ENCODE results near the gene SLC2A6.

Gene SLC2A6

DNA sequence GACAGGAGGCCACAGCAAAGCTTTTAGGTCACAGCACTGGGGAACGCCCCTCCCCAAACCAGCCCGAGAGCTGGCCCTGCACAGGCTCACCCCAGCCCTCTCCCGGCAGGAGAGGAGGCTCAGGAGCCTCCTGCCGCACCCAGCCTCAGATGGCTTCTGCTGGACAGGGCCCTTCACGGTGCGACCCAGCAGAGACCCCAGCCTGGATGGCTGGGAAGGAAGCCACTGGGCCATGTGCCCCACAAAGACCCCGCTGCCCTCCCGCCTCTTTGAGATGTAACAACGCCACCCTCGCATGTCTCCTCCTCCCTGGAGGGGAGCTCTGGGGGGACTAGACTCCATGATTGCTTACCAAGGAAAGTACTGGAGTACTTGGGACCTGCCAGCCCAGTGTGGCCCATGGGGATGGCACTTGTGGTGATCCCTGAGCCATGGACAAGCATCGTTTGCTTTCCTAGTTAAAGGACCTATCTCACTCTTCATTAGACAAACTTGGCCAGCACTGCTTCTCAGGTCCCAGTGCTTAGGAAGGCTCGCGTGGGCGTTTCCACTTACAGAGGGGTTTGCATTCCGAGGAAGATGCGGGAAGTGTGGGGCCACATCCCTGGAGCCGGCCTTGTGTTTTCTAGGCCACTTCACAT is 36.8 kb upstream of the SLC2A6 start:
- no peak for DNase-seq (ENCODE audit: low read depth in 2 of 2)

DNA sequence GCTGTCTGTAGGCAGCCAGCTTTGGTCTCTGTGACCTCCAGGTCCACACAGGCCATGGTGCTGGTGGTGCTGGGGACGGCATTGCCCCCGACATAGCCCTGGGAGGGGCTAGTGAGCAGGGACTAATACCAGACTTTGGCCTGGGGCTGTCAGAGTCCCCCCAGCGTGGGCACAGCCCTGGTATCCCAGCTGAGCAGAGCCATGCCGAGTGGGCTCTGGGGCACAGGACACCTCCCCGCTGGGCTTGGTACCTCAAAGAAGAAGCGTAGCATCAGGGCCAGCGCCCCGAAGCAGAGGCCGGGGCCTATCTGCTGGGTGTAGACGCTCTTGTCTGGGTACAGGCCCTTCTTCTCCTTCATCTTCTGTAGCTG is 36.3 kb upstream of the SLC2A6 start:
- no peak for DNase-seq (ENCODE audit: low read depth in 2 of 2)

DNA sequence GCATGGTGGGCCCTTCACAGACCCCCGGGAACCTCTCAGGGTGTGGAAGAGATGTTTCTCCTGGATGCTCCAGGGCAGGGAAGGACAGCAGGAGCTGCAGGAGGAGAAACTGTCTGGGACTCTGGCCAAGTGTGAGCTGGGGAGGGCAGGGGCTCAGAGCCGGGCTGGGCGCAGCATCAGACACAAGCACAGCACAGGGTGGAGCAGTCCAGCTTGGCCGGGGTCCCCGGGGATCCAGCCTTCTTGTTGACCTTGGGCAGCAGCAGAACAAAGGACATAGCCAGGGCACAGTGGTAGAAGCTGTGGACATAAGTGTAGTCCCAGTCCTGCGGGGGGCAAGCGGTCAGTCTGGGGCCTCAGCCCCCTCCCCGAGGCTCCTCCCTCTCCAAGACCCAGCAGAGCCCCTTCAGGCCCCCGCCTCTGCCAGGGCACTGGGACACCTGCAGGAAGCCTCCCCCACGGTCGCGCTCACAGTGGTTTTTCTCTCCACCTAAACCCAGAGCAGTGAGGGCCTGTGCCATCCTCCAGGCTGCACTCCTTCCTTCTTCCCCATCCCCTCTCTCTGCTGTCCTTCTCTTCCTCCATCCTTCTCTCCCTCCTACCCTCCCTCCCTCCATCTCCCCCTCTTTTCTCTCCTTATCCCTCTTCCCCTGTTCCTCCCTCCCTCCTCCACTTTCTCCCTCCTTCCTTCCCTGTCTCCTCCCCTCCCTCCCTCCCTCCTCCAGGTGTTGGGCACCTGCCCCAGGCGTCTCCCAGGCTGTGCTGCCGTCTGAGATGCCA is 35.8 kb upstream of the SLC2A6 start:
- no peak for DNase-seq (ENCODE audit: low read depth in 2 of 2)

DNA sequence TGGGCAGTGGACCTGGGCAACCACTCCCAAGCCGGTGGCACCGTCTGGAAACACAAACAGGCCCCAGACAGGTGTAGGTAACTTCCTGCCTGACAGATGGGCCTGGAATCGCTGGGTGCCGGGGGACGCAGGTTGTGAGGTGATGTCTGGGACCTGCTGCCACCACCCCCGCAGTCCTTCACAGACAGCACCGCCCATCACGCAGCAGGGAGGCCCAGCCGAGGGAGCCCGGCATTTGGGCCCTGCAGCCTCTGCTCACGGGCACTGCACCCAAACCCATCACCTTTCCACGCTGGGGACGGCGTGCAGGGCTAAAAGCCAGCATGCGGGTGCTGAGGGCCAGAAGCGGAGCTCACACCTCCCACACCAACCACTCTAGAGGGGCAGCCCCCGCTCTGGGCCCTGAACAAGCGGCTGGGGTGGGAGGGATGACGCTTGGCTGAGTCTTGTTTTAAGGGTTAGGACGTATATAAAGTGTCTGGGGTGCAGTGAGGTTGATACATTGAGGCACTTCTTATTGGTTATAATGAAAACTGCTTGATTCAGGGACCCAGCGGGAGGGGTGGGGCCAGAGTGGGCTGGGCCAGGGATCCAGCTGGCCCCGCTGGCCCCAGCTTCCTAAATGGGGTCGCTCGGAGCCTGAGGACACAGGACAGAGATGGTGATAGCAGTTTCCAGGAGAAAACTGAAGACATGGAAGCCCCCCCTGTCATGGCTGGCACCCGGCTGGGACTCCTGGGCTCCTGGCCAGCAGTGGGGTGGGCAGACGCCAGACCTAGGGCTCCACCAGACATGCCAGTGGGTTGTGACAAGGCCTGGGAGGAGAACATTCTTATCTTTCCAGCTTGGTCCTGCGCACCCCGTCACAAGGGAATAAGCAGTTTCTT is 34.6 kb upstream of the SLC2A6 start:
- no peak for DNase-seq (ENCODE audit: low read depth in 2 of 2)

DNA sequence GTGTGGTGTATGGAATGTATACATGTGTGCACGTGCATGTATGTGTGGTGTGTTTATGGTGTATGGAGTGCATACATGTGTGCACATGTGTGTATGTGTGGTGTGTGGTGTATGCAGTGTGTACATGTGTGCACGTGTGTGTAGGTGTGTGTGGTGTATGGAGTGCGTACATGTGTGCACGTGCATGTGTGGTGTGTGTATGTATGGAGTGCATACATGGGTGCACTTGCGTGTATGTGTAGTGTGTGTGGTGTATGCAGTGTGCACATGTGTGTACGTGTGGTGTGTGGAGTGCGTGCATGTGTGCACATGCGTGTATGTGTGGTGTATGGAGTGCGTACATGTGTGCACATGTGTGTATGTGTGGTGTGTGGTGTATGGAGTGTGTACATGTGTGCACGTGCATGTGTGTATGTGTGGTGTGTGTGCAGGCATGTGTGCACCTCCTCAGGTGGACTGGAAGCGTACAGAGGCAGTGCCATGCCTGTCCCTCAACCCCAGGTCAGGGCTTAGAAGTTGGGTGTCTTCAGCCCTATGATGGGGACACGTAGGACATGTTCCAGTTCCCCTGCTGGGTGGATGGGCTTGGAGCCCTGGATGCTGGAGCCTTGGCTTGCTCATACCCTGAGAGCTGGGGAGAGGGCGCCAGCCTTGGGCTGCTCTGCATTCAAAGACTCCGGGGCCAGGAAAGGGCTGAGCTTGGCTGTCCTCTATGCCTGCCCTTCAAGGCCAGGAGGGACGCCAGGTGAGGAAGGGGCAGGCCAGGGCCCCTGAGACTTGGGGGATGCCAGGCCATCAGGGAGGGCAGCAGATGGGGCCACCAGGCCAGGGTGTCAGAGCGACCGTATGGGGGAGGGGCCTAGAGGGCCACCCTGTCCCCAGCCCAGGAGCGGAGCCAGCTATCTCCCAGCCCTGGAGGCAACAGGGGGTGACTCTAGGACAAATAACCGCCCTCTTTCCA is 33.6 kb upstream of the SLC2A6 start:
- no peak for DNase-seq (ENCODE audit: low read depth in 2 of 2)

DNA sequence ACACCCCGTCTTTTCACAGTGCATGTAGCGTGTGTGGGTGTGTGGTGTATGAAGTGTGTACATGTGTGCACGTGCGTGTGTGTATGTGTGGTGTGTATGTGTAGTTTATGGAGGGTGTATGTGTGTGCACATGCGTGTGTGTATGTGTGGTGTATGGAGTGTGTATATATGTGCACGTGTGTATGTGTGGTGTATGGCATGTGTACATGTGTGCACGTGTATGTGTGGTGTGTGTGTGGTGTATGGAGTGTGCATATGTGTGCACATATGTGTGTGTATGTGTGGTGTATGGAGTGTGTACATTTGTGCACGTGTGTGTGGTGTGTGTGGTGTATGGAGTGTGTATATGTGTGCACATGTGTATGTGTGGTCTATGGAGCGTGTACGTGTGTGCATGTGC is 32.7 kb upstream of the SLC2A6 start:
- DNase-seq (ENCODE audit: low read depth in 2 of 2): no peak

DNA sequence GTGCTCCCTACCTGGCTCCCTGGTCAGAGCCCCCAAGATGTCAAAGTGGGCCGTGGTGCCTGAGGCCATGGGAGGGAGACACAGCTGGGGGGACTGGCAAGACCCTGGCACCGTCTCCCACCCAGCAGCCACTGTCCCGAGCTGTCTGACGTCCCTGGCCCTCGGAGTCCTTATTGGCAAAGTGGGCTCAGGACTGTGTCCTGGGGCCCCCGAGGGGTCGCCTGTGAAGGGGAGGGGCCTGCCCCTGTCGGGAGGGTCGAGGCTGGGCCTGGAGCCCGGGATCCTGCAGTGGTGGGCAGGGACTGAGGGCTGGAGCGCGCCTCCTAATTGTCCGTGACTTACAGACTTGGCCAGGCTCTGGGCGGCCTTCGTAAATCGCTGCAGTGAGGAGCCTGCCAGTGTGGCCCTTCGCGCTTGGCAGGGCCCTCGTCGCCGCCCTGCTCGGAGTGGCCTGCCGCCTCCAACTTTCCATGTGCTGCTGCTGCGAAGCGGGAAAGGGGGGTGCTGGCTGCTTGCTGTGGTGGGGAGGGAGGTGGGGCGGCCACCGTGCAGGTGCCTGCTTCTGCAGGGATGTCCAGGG is 32.1 kb upstream of the SLC2A6 start:
- DNase-seq (ENCODE audit: low read depth in 2 of 2): no peak

DNA sequence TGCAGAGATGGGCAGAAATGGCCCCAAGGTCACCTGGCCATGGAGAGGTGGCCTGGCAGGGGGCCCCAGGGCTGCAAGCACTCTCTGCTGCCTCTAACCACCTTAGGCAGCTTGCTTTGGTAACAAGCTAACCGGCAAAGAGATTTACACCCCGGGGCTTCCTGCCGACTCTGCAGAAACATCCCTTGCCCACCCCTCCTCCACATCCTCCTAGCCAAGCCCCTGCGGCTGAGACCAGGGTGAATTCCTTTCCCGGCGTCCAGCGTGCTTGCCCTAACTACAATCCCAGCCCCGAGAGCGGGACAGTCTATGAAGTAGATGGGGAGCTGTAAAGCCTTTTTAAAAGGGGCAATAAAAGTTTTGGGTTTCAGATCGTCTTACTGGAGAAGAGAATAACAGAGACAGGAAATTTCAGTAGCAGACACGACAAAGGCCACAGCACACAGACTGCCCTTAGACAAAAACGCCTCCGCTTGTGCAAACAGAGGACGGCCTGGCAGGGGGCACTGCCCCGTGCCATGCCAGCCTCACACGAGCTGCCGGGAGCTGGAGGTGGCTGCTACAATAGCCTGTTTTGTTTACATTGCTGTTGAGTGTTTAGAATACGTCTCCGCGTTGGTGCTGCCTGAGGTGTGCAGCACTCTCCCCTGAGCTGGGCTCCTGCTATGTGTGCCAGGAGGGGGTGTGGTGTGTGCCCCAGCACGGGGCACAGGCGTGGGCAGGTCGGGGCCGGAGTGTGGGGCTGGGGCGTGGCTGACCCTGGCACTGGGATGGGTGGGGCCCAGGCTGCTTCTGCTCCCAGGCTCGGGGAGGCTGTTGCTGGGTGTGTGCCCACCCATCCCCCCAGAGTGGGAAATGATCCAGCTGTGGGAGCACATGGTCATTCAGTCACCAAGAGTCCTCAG is 30.5 kb upstream of the SLC2A6 start:
- DNase-seq (ENCODE audit: low read depth in 2 of 2): no peak

DNA sequence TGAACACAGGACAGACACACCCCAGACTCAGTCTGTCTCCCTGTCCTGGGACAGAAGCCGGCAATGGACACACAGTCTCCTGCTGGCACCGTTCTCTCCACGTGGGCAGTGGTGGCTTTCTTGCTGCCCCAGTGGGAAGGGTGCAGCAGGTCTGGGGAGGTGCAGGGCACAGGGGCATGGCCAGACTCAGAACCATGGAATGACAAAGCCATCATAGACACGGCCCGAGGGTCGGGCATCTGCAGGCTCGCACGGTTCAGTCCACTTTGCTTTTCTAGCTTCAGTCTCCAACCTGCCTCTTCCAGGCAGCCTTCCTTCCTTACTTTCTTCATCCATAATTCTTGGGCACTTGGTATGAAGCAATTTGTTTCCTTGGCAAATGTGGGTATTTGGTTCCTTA is 29.1 kb upstream of the SLC2A6 start:
- DNase-seq (ENCODE audit: low read depth in 2 of 2): no peak

DNA sequence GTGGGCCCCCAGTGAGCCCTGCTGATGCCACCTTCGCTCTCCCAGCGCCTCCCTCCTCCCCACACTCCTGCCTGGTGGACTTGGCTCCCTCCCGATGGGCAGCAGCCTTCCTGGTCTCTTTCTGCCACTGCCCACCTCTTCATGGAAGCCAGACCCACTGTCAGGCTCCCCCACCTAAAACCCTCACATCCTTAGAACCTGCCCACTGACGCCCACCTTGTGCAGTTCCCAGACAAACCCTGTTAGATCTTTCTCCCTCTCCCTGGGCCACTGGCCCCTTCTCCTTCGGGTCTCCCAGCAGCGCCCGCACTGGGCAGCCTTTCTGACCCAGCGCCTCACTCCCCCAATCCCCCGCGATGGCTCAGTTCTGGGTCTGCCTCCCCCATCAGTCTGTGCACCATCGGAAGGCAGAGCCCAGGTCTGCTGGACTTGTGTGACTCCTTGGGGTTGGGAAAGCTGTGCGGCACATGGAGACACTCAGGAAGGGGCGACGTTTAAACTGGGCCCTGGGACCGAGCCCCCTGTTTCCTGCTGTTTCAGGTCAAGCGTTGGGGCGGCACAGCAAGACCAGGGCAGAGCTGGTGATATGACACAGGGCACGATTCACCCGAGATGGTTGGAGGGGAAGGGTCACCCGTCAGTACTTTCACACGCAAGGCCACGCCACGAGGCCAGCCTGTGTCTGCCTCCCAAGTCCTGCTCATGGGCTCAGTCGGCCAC is 28.5 kb upstream of the SLC2A6 start:
- no peak for DNase-seq (ENCODE audit: low read depth in 2 of 2)

DNA sequence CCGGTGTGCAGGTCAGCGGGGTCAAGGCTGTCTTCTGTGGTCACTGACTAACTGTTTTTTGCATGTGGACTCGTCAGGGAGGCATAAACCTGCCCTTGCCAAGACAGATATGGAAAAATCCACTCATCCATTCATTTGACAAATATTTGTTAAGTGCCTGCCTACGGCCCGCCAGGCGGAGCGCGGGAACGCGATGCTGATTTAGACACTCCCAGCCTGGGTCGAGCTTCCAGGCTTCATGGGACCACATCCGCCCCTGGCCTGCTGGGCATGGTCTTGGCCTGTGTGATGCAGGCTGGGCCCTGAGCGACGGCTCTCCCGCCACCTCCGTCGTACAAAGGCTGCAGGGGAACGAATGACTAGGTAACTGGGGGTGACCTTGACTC is 27.7 kb upstream of the SLC2A6 start:
- DNase-seq (ENCODE audit: low read depth in 2 of 2): no peak

DNA sequence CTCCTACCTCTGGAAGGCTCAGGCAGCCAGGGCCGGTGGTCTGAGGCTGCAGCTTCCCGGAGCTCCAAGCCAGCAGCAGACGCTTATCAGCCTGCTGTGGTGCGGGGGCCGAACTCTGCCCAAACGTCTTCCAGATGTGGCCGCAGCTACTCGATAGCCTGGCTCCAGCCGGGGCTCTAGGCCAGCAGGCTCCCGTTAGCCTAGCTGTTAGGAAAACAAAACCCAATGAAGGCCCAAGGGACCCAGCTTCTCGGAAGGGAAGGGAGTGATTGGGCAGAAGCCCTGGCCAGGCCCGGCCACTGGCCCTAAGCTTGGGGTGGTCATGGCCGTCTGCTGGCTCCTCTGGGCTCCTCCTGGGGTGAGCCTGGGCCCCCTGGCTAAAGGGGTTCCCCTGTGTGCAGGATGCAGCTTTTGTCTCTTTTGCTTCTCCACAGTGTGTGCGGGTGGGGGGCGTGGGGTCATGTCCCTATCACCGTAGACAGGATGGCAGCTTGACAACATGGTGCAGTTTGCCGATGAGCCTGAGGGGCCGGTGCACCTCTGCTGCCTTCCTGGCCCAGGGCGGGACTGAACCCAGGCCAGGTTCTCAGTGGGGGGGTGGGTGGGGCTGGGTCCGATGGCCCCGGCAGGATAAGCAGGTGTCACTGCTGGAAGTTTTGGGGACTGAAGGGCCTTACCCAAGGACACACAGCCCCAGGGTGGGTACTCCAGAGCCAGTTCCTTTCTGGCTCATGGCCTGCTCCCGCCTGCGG is 27.2 kb upstream of the SLC2A6 start:
- no peak for DNase-seq (ENCODE audit: low read depth in 2 of 2)

DNA sequence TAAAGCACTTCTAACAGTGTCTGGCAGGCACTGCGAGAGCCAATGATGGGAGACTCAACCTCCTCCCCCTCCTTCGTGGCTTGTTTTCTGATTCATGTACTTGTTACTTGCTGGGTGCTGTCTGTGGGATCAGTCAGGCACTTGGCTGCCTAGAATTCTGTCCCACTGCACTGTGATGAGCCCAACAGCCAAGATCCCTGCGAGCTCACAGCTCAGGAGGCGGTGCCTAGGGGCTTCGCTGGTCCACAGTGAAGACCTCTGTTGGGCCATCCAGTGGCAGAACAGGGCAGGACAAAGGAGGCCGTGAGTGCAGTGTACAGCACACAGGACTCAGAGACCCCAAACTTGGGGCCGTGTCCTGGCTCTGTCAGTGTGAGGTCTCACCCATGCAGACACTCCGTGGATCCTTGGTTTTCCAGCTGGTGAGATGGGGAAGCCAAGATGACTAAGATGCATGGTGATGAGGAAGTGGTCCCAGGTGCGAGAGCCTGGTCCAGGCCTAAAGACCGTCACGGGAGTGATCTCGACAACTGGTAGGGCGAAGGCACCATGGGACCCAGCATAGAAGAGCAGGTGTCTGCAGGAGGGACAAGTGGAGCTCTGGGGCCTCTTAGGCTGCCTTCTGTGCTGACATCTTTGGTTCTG is 26.4 kb upstream of the SLC2A6 start:
- DNase-seq (ENCODE audit: low read depth in 2 of 2): no peak

DNA sequence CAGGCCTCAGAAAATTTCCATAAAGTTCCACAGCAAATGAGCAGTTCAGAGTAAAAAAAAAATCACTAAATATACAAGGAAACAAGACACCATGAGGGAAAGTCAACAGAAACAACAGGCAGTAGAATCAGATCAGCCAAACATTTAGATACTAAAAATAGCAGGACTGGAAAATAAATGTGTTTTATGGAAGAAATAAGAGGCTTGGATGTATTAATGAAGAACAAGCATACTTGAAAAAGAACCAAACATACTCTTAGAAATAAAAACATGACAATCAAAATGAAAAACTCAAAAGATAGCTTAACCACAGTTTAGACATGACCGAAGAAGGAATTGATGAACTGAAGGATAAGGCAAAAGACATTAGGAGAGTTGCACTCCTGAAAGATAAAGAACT is 23.2 kb upstream of the SLC2A6 start:
- DNase-seq (ENCODE audit: low read depth in 2 of 2): no peak

DNA sequence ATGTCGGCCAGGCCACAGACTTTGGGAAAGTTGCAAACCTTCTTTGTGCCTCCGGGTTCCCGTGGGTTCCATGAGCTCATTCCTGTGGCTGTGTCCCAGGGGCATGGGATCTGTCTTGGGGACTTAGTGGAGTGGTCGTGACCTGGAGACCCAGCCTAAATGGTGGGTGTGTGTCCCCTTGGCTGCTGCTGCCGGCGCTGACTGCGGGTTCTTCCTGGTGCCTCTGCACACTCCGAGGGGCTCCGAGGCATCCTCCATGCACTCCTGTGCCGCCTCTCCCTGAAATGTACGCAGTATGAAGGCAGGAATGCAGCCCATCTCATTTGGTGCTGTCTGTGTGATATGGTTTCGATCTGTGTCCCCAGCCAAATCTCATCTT is 21.0 kb upstream of the SLC2A6 start:
- DNase-seq (ENCODE audit: low read depth in 2 of 2): no peak

DNA sequence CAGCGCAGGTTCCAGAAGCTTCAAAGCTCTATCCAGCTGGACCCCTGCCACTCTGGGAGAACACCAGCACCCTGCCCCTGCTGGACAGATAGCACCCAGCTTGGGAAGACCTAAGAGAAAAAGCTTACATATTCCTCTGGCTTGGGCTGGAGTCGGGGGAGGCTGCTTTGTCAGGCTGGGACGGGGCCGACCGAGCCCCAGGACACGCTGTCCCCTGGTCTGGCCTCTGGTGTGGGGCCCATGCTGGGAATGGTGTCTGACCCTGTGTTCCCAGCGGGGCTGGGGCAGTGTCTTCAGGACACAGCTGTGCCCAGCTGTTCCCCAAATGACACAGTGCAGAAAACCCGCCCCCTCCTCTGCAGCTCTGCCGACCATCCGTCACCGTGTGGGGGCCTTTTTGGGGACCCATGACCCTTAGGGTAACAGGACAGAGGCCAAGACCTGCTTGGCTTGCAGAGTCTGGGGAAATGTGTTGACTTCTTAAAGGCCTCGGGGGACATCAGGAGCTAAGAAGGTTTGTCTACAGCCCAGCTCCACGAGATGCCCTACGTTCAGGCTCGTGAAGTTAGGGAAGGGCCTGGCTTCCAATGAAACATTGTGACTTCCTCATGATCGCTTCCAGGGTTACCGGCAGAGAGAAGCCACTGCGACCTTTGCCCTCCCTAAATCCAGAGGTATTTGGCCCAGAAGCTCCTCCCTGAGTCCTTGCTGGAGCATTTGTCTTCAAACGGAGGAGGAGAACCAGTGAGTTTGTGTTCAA is 20.4 kb upstream of the SLC2A6 start:
- no peak for DNase-seq (ENCODE audit: low read depth in 2 of 2)
